ENCODE data around the gene ZNF335. TPM values are rescaled to one million over a fixed set of nuclear protein-coding genes. Genes with fewer than 3 reads are reported as not detected.

ZNF335 gene
- total RNA-seq, 2 donors from 2014 or later: 28.8 to 30.1 TPM

- peaks cover 11 to 13% of the 10 kb centered on the region in 2 donors for H3K4me1 ChIP-seq (ENCODE audit: control insufficient read depth in 1 of 2, low read depth in 2 of 2)
- H3K27me3 ChIP-seq (replicated peaks; ENCODE audit: insufficient read depth): no peaks in the 10 kb centered on the region
- H3K4me3 ChIP-seq: no peak overlapping the region
- ATAC-seq (ENCODE audit: insufficient number of reproducible peaks, low FRiP score, low read depth) (no peak), DNase-seq (ENCODE audit: low spot score) (no peak)
- H3K36me3 ChIP-seq: no peaks in the 10 kb centered on the region
- TF ChIP-seq, protein P1, sequence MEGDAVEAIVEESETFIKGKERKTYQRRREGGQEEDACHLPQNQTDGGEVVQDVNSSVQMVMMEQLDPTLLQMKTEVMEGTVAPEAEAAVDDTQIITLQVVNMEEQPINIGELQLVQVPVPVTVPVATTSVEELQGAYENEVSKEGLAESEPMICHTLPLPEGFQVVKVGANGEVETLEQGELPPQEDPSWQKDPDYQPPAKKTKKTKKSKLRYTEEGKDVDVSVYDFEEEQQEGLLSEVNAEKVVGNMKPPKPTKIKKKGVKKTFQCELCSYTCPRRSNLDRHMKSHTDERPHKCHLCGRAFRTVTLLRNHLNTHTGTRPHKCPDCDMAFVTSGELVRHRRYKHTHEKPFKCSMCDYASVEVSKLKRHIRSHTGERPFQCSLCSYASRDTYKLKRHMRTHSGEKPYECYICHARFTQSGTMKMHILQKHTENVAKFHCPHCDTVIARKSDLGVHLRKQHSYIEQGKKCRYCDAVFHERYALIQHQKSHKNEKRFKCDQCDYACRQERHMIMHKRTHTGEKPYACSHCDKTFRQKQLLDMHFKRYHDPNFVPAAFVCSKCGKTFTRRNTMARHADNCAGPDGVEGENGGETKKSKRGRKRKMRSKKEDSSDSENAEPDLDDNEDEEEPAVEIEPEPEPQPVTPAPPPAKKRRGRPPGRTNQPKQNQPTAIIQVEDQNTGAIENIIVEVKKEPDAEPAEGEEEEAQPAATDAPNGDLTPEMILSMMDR (IDR thresholded peaks at IDR 0.05): no peak
- H3K27ac ChIP-seq: no peak overlapping the region
- no peaks in the 10 kb centered on the region for H3K9me3 ChIP-seq
Measured at GRCh38 chr20:45974896-45975565, 3.0 kb upstream of the ZNF335 start.

GRCh38 chr20:45972500-45973183, 639 bp upstream of the ZNF335 start:
- peak overlapping the region; percentile 96 for H3K4me3 ChIP-seq

DNA sequence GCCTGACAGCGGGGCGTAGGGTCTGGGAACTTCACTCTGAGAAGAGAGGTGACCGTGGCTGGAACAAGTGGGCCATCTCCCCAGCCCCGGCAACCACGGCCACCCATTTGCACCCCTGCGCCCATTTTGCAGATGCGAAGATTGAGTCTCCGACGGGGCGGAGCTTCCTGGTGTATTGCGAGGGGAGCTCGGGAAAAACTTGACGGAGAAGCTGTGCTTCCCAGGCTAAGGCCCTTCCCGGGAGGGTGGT, 653 bp downstream of the ZNF335 start:
- DNase-seq (ENCODE audit: low spot score) (no peak), ATAC-seq (ENCODE audit: insufficient number of reproducible peaks, low FRiP score, low read depth) (no peak)
- Histone ChIP-seq H3K27ac (peak overlapping the region; percentile 97 to 99), H3K9me3 (no peaks in the 10 kb centered on the region), H3K27me3 (replicated peaks; ENCODE audit: insufficient read depth) (no peaks in the 10 kb centered on the region), H3K4me3 (peak overlapping the region; percentile 96), H3K36me3 (peaks cover 31% of the 10 kb centered on the region), H3K4me1 (ENCODE audit: control insufficient read depth in 1 of 2, low read depth in 2 of 2) (peaks cover 19 to 21% of the 10 kb centered on the region in 2 donors)
- TF ChIP-seq, protein P1 (IDR thresholded peaks at IDR 0.05): no peak

More at GRCh38 chr20:45972500-45973183, 639 bp upstream of the ZNF335 start:
- H3K9me3 ChIP-seq: no peaks in the 10 kb centered on the region
- DNase-seq (ENCODE audit: low spot score) (no peak), ATAC-seq (ENCODE audit: insufficient number of reproducible peaks, low FRiP score, low read depth) (no peak)
- TF ChIP-seq, protein P1 (IDR thresholded peaks at IDR 0.05): no peak
- H3K4me1 ChIP-seq (ENCODE audit: control insufficient read depth in 1 of 2, low read depth in 2 of 2): peaks cover 19 to 21% of the 10 kb centered on the region in 2 donors
- peak overlapping the region; percentile 97 to 99 for H3K27ac ChIP-seq
- peaks cover 18% of the 10 kb centered on the region for H3K36me3 ChIP-seq
- H3K27me3 ChIP-seq (replicated peaks; ENCODE audit: insufficient read depth): no peaks in the 10 kb centered on the region

GRCh38 chr20:45970646-45971424, 1.2 kb downstream of the ZNF335 start:
- Histone ChIP-seq H3K4me1 (ENCODE audit: control insufficient read depth in 1 of 2, low read depth in 2 of 2) (peaks cover 19 to 21% of the 10 kb centered on the region in 2 donors), H3K4me3 (peak overlapping the region; percentile 96), H3K27me3 (replicated peaks; ENCODE audit: insufficient read depth) (no peaks in the 10 kb centered on the region), H3K36me3 (peaks cover 36% of the 10 kb centered on the region), H3K27ac (peak overlapping the region; percentile 97 to 99), H3K9me3 (no peaks in the 10 kb centered on the region)
- DNase-seq (ENCODE audit: low spot score) (no peak), ATAC-seq (ENCODE audit: insufficient number of reproducible peaks, low FRiP score, low read depth) (no peak)
- TF ChIP-seq, protein P1 (IDR thresholded peaks at IDR 0.05): no peak

Data from thoracic aorta (tissue), 2 donors.